Uterus (tissue), 2 donors: Measurements from ENCODE around the gene PBX1.

Experiments used
- POLR2A ChIP-seq, 2 donors: fragments of 450-650 bp; IDR thresholded peaks; one replicate each; pipeline ENCODE4 v1.6.1; 2016; ENCODE audit warnings: antibody characterized with exemption in 2 of 2, mild to moderate bottlenecking in 1 of 2, moderate library complexity in 1 of 2
- TF ChIP-seq, protein P1 (sequence below), 4 experiments: fragments of 200-600 bp in 2 of 4; fragments of 450-650 bp in 2 of 4; sonication (generic) in 2 of 4; IDR thresholded peaks; one replicate each; pipeline ENCODE4 v1.5.1; 2016 to 2019; ENCODE audit warnings: antibody characterized with exemption in 4 of 4, mild to moderate bottlenecking in 2 of 4, moderate library complexity in 1 of 4

DNA sequence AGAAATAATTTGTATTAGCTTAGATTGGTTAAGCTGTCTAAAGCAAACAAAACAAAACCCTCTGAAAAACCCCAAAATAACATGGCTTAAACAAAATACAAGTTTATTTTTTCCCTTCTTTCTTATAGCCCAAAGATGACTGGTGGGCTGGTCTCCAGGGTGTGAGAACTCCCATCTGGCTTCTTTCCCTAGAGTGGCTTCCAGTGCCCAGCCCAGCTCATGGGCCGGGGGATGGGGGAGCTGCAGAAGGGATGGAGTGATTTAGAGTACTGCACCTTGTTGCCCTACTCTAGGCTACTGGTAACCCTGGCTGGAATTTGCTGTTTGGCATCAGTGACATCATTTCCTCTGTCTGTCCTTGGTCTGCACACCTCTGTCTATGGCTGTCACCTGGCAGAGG, 223.0 kb downstream of the PBX1 start:
- TF ChIP-seq, protein P1, sequence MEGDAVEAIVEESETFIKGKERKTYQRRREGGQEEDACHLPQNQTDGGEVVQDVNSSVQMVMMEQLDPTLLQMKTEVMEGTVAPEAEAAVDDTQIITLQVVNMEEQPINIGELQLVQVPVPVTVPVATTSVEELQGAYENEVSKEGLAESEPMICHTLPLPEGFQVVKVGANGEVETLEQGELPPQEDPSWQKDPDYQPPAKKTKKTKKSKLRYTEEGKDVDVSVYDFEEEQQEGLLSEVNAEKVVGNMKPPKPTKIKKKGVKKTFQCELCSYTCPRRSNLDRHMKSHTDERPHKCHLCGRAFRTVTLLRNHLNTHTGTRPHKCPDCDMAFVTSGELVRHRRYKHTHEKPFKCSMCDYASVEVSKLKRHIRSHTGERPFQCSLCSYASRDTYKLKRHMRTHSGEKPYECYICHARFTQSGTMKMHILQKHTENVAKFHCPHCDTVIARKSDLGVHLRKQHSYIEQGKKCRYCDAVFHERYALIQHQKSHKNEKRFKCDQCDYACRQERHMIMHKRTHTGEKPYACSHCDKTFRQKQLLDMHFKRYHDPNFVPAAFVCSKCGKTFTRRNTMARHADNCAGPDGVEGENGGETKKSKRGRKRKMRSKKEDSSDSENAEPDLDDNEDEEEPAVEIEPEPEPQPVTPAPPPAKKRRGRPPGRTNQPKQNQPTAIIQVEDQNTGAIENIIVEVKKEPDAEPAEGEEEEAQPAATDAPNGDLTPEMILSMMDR (IDR thresholded peaks at IDR 0.05): no peak
- no peak for TF ChIP-seq POLR2A (IDR thresholded peaks at IDR 0.05)
